Gastroesophageal sphincter (tissue), 4 donors: ENCODE measurements around the gene PTPN5. TPM values are rescaled to one million over a fixed set of nuclear protein-coding genes. Genes with fewer than 3 reads are reported as not detected.

ENCODE experiments used
- ATAC-seq: fragments of 150-250 bp; one replicate; pipeline ENCODE4 v1.9.1; 2016; ENCODE audit warnings: mild to moderate bottlenecking, moderate library complexity
- H3K27ac ChIP-seq, 4 donors: fragments of 200-600 bp; sonication (generic) in 3 of 4; 1 replicate in 3 of 4; 2 replicates in 1 of 4; pipeline ENCODE4 v1.5.1; 2016 to 2019
- H3K27me3 ChIP-seq: fragments of 200-600 bp; sonication (generic); one replicate; pipeline ENCODE4 v1.5.1; 2019
- H3K36me3 ChIP-seq, 2 donors: fragments of 200-600 bp; sonication (generic); one replicate each; pipeline ENCODE4 v1.5.1; 2019; ENCODE audit warnings: control low read depth in 1 of 2
- H3K4me1 ChIP-seq, 3 donors: fragments of 200-600 bp; sonication (generic); 1 replicate in 2 of 3; 2 replicates in 1 of 3; pipeline ENCODE4 v1.5.1; 2016 to 2019; ENCODE audit warnings: control low read depth in 2 of 3
- H3K4me3 ChIP-seq, 2 donors: fragments of 200-600 bp; sonication (generic); one replicate each; pipeline ENCODE4 v1.5.1; 2019; ENCODE audit warnings: mild to moderate bottlenecking in 1 of 2, moderate library complexity in 1 of 2
- H3K9me3 ChIP-seq, 3 donors: fragments of 200-600 bp; sonication (generic); one replicate each; pipeline ENCODE4 v1.5.1; 2017 to 2019; ENCODE audit warnings: control low read depth in 2 of 3
- CTCF ChIP-seq, 4 experiments: fragments of 200-600 bp in 2 of 4; fragments of 450-650 bp in 2 of 4; sonication (generic) in 1 of 4; IDR thresholded peaks; one replicate each; pipeline ENCODE4 v1.5.1; 2017 to 2019; ENCODE audit warnings: antibody characterized with exemption in 4 of 4, mild to moderate bottlenecking in 2 of 4, moderate library complexity in 2 of 4
- EP300 ChIP-seq: sonication (generic); formaldehyde crosslinking; IDR thresholded peaks from one replicate; pipeline ENCODE4 v1.6.1; 2017; ENCODE audit warnings: antibody characterized with exemption, mild to moderate bottlenecking
- POLR2A ChIP-seq, 2 donors: fragments of 450-650 bp; IDR thresholded peaks; one replicate each; pipeline ENCODE4 v1.6.1; 2017; ENCODE audit warnings: antibody characterized with exemption in 2 of 2, mild to moderate bottlenecking in 2 of 2, moderate library complexity in 1 of 2
- POLR2AphosphoS5 ChIP-seq: sonication (generic); formaldehyde crosslinking; IDR thresholded peaks from one replicate; pipeline ENCODE4 v1.6.1; 2017; ENCODE audit warnings: antibody characterized with exemption
- WGBS, 2 donors: methylation state at CpG; one replicate each; pipeline ENCODE4 v1.1.5; 2018; ENCODE audit warnings: low coverage in 1 of 2; 5-methylcytosine and 5-hydroxymethylcytosine counted together
- total RNA-seq, 4 donors: library from RNA; depleted of rRNA; stranded (reverse); fragments of >200 nt; gene quantifications; one replicate each; pipeline ENCODE4 v1.1.0, GENCODE V29; 2016

PTPN5 gene
- total RNA-seq, 4 donors from 2014 or later: 1.3 to 4.4 (median 3.8) TPM

GRCh38 chr11:18710545-18710944 is 81.1 kb downstream of the PTPN5 start:
- H3K27ac ChIP-seq: no peak overlapping the region
- ATAC-seq: no peak
- WGBS, 2 donors: 47 to 80% methylated on average over 3 to 5 of the region's 5 CpGs
- peaks cover 0 to 15% (median under 1%) of the 10 kb centered on the region in 3 donors for H3K4me1 ChIP-seq
- TF ChIP-seq POLR2AphosphoS5 (no peak), POLR2A (IDR thresholded peaks at IDR 0.05) (no peak)
- no peaks in the 10 kb centered on the region for H3K36me3 ChIP-seq
- no peak overlapping the region for H3K4me3 ChIP-seq
- H3K9me3 ChIP-seq: no peaks in the 10 kb centered on the region
- no peaks in the 10 kb centered on the region for H3K27me3 ChIP-seq

GRCh38 chr11:18709414-18709813 is 82.2 kb downstream of the PTPN5 start:
- Histone ChIP-seq H3K36me3 (no peaks in the 10 kb centered on the region), H3K27ac (no peak overlapping the region), H3K4me1 (peaks cover 0 to 26% (median 6%) of the 10 kb centered on the region in 3 donors), H3K4me3 (no peak overlapping the region), H3K27me3 (no peaks in the 10 kb centered on the region), H3K9me3 (no peaks in the 10 kb centered on the region)
- 100% methylated on average over 2 to 3 of the region's 4 CpGs for WGBS, 2 donors
- TF ChIP-seq POLR2AphosphoS5 (no peak), EP300 (no peak), POLR2A (IDR thresholded peaks at IDR 0.05) (no peak), CTCF (IDR thresholded peaks at IDR 0.05) (no peak)
- no peak for ATAC-seq

GRCh38 chr11:18707811-18708340 is 83.7 kb downstream of the PTPN5 start:
- 85 to 87% methylated on average over 6 to 9 of the region's 12 CpGs for WGBS, 2 donors

GRCh38 chr11:18706330-18707243 is 85.0 kb downstream of the PTPN5 start:
- ATAC-seq: peak; percentile 81
- peaks cover 0 to 28% (median 6%) of the 10 kb centered on the region in 3 donors for H3K4me1 ChIP-seq
- H3K9me3 ChIP-seq: no peaks in the 10 kb centered on the region
- TF ChIP-seq POLR2AphosphoS5 (no peak), POLR2A (IDR thresholded peaks at IDR 0.05) (no peak), CTCF (IDR thresholded peaks at IDR 0.05) (no peak), EP300 (no peak)
- peaks cover 0 to 15% of the 10 kb centered on the region in 2 donors for H3K36me3 ChIP-seq
- 9 to 10% methylated on average over 11 to 23 of the region's 34 CpGs for WGBS, 2 donors
- H3K27me3 ChIP-seq: no peaks in the 10 kb centered on the region
- peak overlapping the region; percentile 21 to 84 (median 78) for H3K27ac ChIP-seq
- H3K4me3 ChIP-seq: peak overlapping the region; percentile 62 to 64

More at GRCh38 chr11:18707811-18708340, 83.7 kb downstream of the PTPN5 start:
- Histone ChIP-seq H3K4me3 (no peak overlapping the region), H3K4me1 (peaks cover 0 to 28% (median 6%) of the 10 kb centered on the region in 3 donors), H3K36me3 (peaks cover 0 to 3% of the 10 kb centered on the region in 2 donors), H3K27ac (no peak overlapping the region), H3K9me3 (no peaks in the 10 kb centered on the region), H3K27me3 (no peaks in the 10 kb centered on the region)
- ATAC-seq: no peak
- TF ChIP-seq POLR2AphosphoS5 (no peak), POLR2A (IDR thresholded peaks at IDR 0.05) (no peak), EP300 (no peak), CTCF (IDR thresholded peaks at IDR 0.05) (no peak)

GRCh38 chr11:18705651-18706281 is 85.8 kb downstream of the PTPN5 start:
- Histone ChIP-seq H3K4me1 (peaks cover 0 to 28% (median 6%) of the 10 kb centered on the region in 3 donors), H3K27me3 (no peaks in the 10 kb centered on the region), H3K9me3 (no peaks in the 10 kb centered on the region), H3K27ac (peak overlapping the region in 3 of 4 donors; percentile 77 to 84 (median 79)), H3K4me3 (peak overlapping the region; percentile 62 to 64), H3K36me3 (peaks cover 0 to 24% of the 10 kb centered on the region in 2 donors)
- peak; percentile 16 for TF ChIP-seq POLR2AphosphoS5
- TF ChIP-seq POLR2A (IDR thresholded peaks at IDR 0.05): no peak
- ATAC-seq: peak; percentile 68
- no CpG with 5 or more reads among the region's 46 CpGs for WGBS, 2 donors
